Activated naive CD8-positive, alpha-beta T cell treated with anti-CD3 and anti-CD28 coated beads for 36 hours (primary cell): Measurements from ENCODE around the gene PCYT2. TPM values are rescaled to one million over a fixed set of nuclear protein-coding genes. Genes with fewer than 3 reads are reported as not detected.

Experiments used
- DNase-seq: peaks from one replicate; pipeline ENCODE4 v3.0.0; 2021
- H3K27ac Mint-ChIP-seq: one replicate; pipeline ENCODE4 v1.8.0; 2022; ENCODE audit warnings: mild to moderate bottlenecking, moderate library complexity, mixed read lengths
- H3K27me3 Mint-ChIP-seq: one replicate; pipeline ENCODE4 v1.8.0; 2022; ENCODE audit warnings: mild to moderate bottlenecking, mixed read lengths
- H3K36me3 Mint-ChIP-seq: one replicate; pipeline ENCODE4 v1.8.0; 2021; ENCODE audit warnings: mild to moderate bottlenecking, mixed read lengths
- H3K4me1 Mint-ChIP-seq: one replicate; pipeline ENCODE4 v1.8.0; 2021; ENCODE audit warnings: mixed read lengths
- H3K4me3 Mint-ChIP-seq: one replicate; pipeline ENCODE4 v1.8.0; 2022; ENCODE audit warnings: mild to moderate bottlenecking, moderate library complexity, mixed read lengths
- H3K9me3 Mint-ChIP-seq: one replicate; pipeline ENCODE4 v1.8.0; 2022; ENCODE audit warnings: mixed read lengths
- total RNA-seq, 2 experiments: library from RNA; stranded (reverse); gene quantifications; one replicate each; pipeline ENCODE4 v1.2.3, GENCODE V29; 2021

PCYT2 gene
- total RNA-seq, 2 experiments from 2014 or later = 20.8 to 21.4 TPM

- H3K27ac Mint-ChIP-seq = no peak overlapping the region
- H3K4me1 Mint-ChIP-seq = peaks cover 21% of the 10 kb centered on the region
- H3K4me3 Mint-ChIP-seq = no peak overlapping the region
- H3K36me3 Mint-ChIP-seq = peaks cover 8% of the 10 kb centered on the region
- DNase-seq = no peak
- no peaks in the 10 kb centered on the region for H3K9me3 Mint-ChIP-seq
- H3K27me3 Mint-ChIP-seq = no peaks in the 10 kb centered on the region
Observed at GRCh38 chr17:81914103-81914850, 3.1 kb upstream of the PCYT2 start.

- peaks cover 8% of the 10 kb centered on the region for H3K36me3 Mint-ChIP-seq
- no peak overlapping the region for H3K27ac Mint-ChIP-seq
- H3K27me3 Mint-ChIP-seq = no peaks in the 10 kb centered on the region
- H3K9me3 Mint-ChIP-seq = no peaks in the 10 kb centered on the region
- peaks cover 16% of the 10 kb centered on the region for H3K4me1 Mint-ChIP-seq
- DNase-seq = no peak
- H3K4me3 Mint-ChIP-seq = no peak overlapping the region
Observed at GRCh38 chr17:81913394-81914102, 2.3 kb upstream of the PCYT2 start.

- H3K27ac Mint-ChIP-seq = no peak overlapping the region
Observed at GRCh38 chr17:81912441-81913309, 1.5 kb upstream of the PCYT2 start.

GRCh38 chr17:81911969-81912368 is 770 bp upstream of the PCYT2 start:
- peak overlapping the region; percentile 42 for H3K27ac Mint-ChIP-seq
- H3K9me3 Mint-ChIP-seq = no peaks in the 10 kb centered on the region
- DNase-seq = no peak
- peaks cover 8% of the 10 kb centered on the region for H3K36me3 Mint-ChIP-seq
- peak overlapping the region; percentile 57 for H3K4me3 Mint-ChIP-seq
- peaks cover 12% of the 10 kb centered on the region for H3K4me1 Mint-ChIP-seq
- no peaks in the 10 kb centered on the region for H3K27me3 Mint-ChIP-seq

More at GRCh38 chr17:81912441-81913309, 1.5 kb upstream of the PCYT2 start:
- Mint-ChIP-seq H3K4me3 (no peak overlapping the region), H3K36me3 (peaks cover 8% of the 10 kb centered on the region), H3K27me3 (no peaks in the 10 kb centered on the region), H3K4me1 (peaks cover 14% of the 10 kb centered on the region), H3K9me3 (no peaks in the 10 kb centered on the region)
- DNase-seq = no peak

GRCh38 chr17:81910840-81911276 is 341 bp downstream of the PCYT2 start:
- Mint-ChIP-seq H3K9me3 (no peaks in the 10 kb centered on the region), H3K27ac (no peak overlapping the region), H3K4me3 (peak overlapping the region; percentile 83), H3K27me3 (no peaks in the 10 kb centered on the region), H3K36me3 (peaks cover 5% of the 10 kb centered on the region), H3K4me1 (peaks cover 5% of the 10 kb centered on the region)
- no peak for DNase-seq

GRCh38 chr17:81909966-81910839 is 996 bp downstream of the PCYT2 start:
- H3K9me3 Mint-ChIP-seq = no peaks in the 10 kb centered on the region
- H3K4me1 Mint-ChIP-seq = peaks cover 3% of the 10 kb centered on the region
- peak overlapping the region; percentile 83 for H3K4me3 Mint-ChIP-seq
- peaks cover 5% of the 10 kb centered on the region for H3K36me3 Mint-ChIP-seq
- H3K27me3 Mint-ChIP-seq = no peaks in the 10 kb centered on the region
- H3K27ac Mint-ChIP-seq = no peak overlapping the region
- no peak for DNase-seq

- H3K27me3 Mint-ChIP-seq = no peaks in the 10 kb centered on the region
- H3K27ac Mint-ChIP-seq = no peak overlapping the region
- H3K4me3 Mint-ChIP-seq = no peak overlapping the region
- peaks cover 3% of the 10 kb centered on the region for H3K4me1 Mint-ChIP-seq
- peaks cover 5% of the 10 kb centered on the region for H3K36me3 Mint-ChIP-seq
- DNase-seq = no peak
- no peaks in the 10 kb centered on the region for H3K9me3 Mint-ChIP-seq
Observed at GRCh38 chr17:81909231-81909630, 2.0 kb downstream of the PCYT2 start.

- no peak overlapping the region for H3K27ac Mint-ChIP-seq
- H3K27me3 Mint-ChIP-seq = no peaks in the 10 kb centered on the region
- peaks cover 5% of the 10 kb centered on the region for H3K36me3 Mint-ChIP-seq
- no peaks in the 10 kb centered on the region for H3K9me3 Mint-ChIP-seq
- no peak for DNase-seq
- H3K4me3 Mint-ChIP-seq = no peak overlapping the region
- H3K4me1 Mint-ChIP-seq = peaks cover 3% of the 10 kb centered on the region
Observed at GRCh38 chr17:81908793-81909192, 2.4 kb downstream of the PCYT2 start.

- Mint-ChIP-seq H3K4me3 (no peak overlapping the region), H3K4me1 (peaks cover 3% of the 10 kb centered on the region), H3K27me3 (no peaks in the 10 kb centered on the region), H3K9me3 (no peaks in the 10 kb centered on the region), H3K36me3 (no peaks in the 10 kb centered on the region), H3K27ac (no peak overlapping the region)
- DNase-seq = no peak
Observed at GRCh38 chr17:81907219-81908145, 3.7 kb downstream of the PCYT2 start.

GRCh38 chr17:81906476-81907218 is 4.6 kb downstream of the PCYT2 start:
- Mint-ChIP-seq H3K27ac (no peak overlapping the region), H3K36me3 (no peaks in the 10 kb centered on the region), H3K4me1 (peaks cover 3% of the 10 kb centered on the region), H3K27me3 (no peaks in the 10 kb centered on the region), H3K4me3 (no peak overlapping the region), H3K9me3 (no peaks in the 10 kb centered on the region)
- no peak for DNase-seq

GRCh38 chr17:81905993-81906392 is 5.2 kb downstream of the PCYT2 start:
- no peak for DNase-seq
- Mint-ChIP-seq H3K27me3 (peaks cover 6% of the 10 kb centered on the region), H3K27ac (no peak overlapping the region), H3K9me3 (no peaks in the 10 kb centered on the region), H3K36me3 (peaks cover under 1% of the 10 kb centered on the region), H3K4me3 (no peak overlapping the region), H3K4me1 (peaks cover 3% of the 10 kb centered on the region)

GRCh38 chr17:81905424-81905875 is 5.7 kb downstream of the PCYT2 start:
- no peak for DNase-seq
- Mint-ChIP-seq H3K27ac (no peak overlapping the region), H3K4me3 (no peak overlapping the region), H3K36me3 (peaks cover 4% of the 10 kb centered on the region), H3K4me1 (peaks cover 4% of the 10 kb centered on the region), H3K9me3 (no peaks in the 10 kb centered on the region), H3K27me3 (peaks cover 9% of the 10 kb centered on the region)
